Activated CD8-positive, alpha-beta T cell treated with anti-CD3 and anti-CD28 coated beads for 36 hours (primary cell): Measurements from ENCODE around the gene ATP7A. TPM values are rescaled to one million over a fixed set of nuclear protein-coding genes. Genes with fewer than 3 reads are reported as not detected.

Experiments used
- ATAC-seq: fragments of 200-7000 bp; cut with Tn5 transposase; one replicate; pipeline ENCODE4 v1.10.0; 2021; ENCODE audit warnings: mild to moderate bottlenecking, moderate library complexity
- CTCF ChIA-PET: fragments of 350-600 bp; sonication (Branson Sonifier 250); formaldehyde crosslinking; loops from one replicate; lab custom pipeline; 2021; ENCODE audit warnings: antibody characterized with exemption; lab: Charles Lee
- POLR2A ChIA-PET: fragments of 350-600 bp; sonication (Branson Sonifier 250); formaldehyde crosslinking; loops from one replicate; lab custom pipeline; 2021; ENCODE audit warnings: antibody characterized with exemption; lab: Charles Lee
- DNase-seq: peaks from one replicate; pipeline ENCODE4 v3.0.0-alpha.2; 2020
- H3K27ac Mint-ChIP-seq: one replicate; pipeline ENCODE4 v1.8.0; 2021; ENCODE audit warnings: mild to moderate bottlenecking, mixed read lengths
- H3K27me3 Mint-ChIP-seq: one replicate; pipeline ENCODE4 v1.8.0; 2021; ENCODE audit warnings: mixed read lengths
- H3K36me3 Mint-ChIP-seq: one replicate; pipeline ENCODE4 v1.8.0; 2021; ENCODE audit warnings: low read depth, mixed read lengths
- H3K4me1 Mint-ChIP-seq: one replicate; pipeline ENCODE4 v1.8.0; 2021; ENCODE audit warnings: low read depth, mixed read lengths
- H3K4me3 Mint-ChIP-seq: one replicate; pipeline ENCODE4 v1.8.0; 2021; ENCODE audit warnings: mild to moderate bottlenecking, moderate library complexity, mixed read lengths
- H3K9me3 Mint-ChIP-seq: one replicate; pipeline ENCODE4 v1.8.0; 2021; ENCODE audit warnings: mixed read lengths
- intact Hi-C: fragments of 100-400 bp; cut with micrococcal nuclease; formaldehyde crosslinking; loops from one replicate; pipeline ENCODE4 v1.10.0; 2022
- total RNA-seq, 2 experiments: library from RNA; stranded (reverse); gene quantifications; one replicate each; pipeline ENCODE4 v1.2.3, GENCODE V29; 2021
- TF ChIP-seq, protein P1 (sequence below): fragments of 200-600 bp; IDR thresholded peaks from one replicate; pipeline ENCODE4 v1.8.0; 2022; ENCODE audit warnings: antibody characterized with exemption, mild to moderate bottlenecking

ATP7A gene
- total RNA-seq, 2 experiments from 2014 or later, result 7.4 to 8.7 TPM

DNA sequence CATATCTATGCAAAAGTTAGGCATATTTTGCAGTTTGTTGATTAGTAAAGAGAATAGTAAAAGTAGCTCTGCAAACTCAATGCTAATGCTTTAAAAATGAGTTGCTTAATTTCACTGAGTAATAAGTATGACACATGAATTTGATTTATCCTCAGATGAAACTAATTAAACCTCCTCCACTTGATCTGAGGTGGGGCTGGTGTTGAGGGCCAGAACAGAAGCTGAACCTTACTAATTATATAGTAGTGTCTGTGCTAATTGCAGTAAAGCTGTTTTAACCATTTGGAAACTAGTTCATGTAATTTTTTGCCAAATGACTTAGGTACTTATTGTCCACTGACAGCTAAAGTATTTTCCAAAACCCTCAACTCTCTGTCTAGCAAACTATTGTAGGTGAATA is 66.6 kb downstream of the ATP7A start:
- TF ChIP-seq, protein P1, sequence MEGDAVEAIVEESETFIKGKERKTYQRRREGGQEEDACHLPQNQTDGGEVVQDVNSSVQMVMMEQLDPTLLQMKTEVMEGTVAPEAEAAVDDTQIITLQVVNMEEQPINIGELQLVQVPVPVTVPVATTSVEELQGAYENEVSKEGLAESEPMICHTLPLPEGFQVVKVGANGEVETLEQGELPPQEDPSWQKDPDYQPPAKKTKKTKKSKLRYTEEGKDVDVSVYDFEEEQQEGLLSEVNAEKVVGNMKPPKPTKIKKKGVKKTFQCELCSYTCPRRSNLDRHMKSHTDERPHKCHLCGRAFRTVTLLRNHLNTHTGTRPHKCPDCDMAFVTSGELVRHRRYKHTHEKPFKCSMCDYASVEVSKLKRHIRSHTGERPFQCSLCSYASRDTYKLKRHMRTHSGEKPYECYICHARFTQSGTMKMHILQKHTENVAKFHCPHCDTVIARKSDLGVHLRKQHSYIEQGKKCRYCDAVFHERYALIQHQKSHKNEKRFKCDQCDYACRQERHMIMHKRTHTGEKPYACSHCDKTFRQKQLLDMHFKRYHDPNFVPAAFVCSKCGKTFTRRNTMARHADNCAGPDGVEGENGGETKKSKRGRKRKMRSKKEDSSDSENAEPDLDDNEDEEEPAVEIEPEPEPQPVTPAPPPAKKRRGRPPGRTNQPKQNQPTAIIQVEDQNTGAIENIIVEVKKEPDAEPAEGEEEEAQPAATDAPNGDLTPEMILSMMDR, result no peak
- POLR2A ChIA-PET, result no interaction called here

DNA sequence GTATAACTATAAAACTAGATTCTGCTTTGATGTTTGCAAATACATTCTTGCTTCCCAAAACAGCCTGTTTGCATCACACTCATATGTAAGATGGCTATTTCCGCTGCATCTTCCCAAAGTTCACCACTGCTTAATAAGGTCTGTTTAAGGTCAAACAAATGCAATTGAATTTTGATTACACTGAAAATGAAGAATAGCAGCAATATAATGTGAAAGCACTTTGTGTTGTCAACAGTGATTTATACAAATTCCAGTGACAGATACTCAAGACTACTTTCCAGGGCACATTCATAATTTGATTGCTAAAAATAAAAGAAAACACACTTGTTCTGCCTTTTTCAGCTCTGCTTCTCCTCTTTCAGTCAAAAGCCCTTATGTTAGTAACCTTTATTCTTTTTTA is 67.0 kb downstream of the ATP7A start:
- intact Hi-C loops, result no loop called here
- ChIA-PET CTCF (interaction anchor here (1.2 kb wide), 1 partner anchor 48 kb away, joined by 3 read pairs; no protein-coding TSS in a partner anchor), POLR2A (no interaction called here)
- peaks cover 2% of the 10 kb centered on the region for H3K36me3 Mint-ChIP-seq
- peaks cover 2% of the 10 kb centered on the region for H3K4me1 Mint-ChIP-seq
- no peaks in the 10 kb centered on the region for H3K9me3 Mint-ChIP-seq
- ATAC-seq, result no peak
- H3K27ac Mint-ChIP-seq, result no peak overlapping the region
- TF ChIP-seq, protein P1, result no peak
- H3K27me3 Mint-ChIP-seq, result no peaks in the 10 kb centered on the region
- no peak overlapping the region for H3K4me3 Mint-ChIP-seq
- DNase-seq, result no peak

More for the DNA sequence above, 66.6 kb downstream of the ATP7A start:
- H3K27ac Mint-ChIP-seq, result no peak overlapping the region
- ATAC-seq (no peak), DNase-seq (no peak)
- H3K27me3 Mint-ChIP-seq, result no peaks in the 10 kb centered on the region
- intact Hi-C loops, result no loop called here
- H3K4me3 Mint-ChIP-seq, result no peak overlapping the region
- H3K9me3 Mint-ChIP-seq, result no peaks in the 10 kb centered on the region
- CTCF ChIA-PET, result interaction anchor here (1.2 kb wide), 1 partner anchor 48 kb away, joined by 3 read pairs; no protein-coding TSS in a partner anchor
- H3K36me3 Mint-ChIP-seq, result peaks cover 2% of the 10 kb centered on the region
- peaks cover 2% of the 10 kb centered on the region for H3K4me1 Mint-ChIP-seq

DNA sequence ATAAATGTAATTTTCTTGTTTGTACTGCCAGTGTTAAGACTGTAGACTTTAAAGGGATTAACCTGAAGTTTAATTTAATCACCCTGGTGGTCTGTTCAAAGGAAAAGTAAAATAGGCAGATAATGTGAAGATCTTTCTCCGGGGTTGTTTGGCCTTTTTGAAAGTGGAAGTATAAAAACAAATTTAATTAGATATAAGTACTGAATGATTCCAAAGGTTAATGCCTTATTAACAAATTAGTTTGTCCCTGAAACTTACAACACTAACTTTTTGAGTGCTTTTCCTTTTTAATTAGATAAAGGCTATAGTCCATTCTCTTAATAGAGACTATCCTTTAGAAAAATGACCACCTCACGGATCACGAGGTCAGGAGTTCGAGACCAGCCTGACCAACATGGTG is 69.4 kb downstream of the ATP7A start:
- DNase-seq (no peak), ATAC-seq (no peak)
- Mint-ChIP-seq H3K27ac (no peak overlapping the region), H3K27me3 (no peaks in the 10 kb centered on the region), H3K4me3 (no peak overlapping the region), H3K36me3 (peaks cover 2% of the 10 kb centered on the region), H3K9me3 (no peaks in the 10 kb centered on the region), H3K4me1 (peaks cover 2% of the 10 kb centered on the region)
- POLR2A ChIA-PET, result no interaction called here
- TF ChIP-seq, protein P1, result no peak
- CTCF ChIA-PET, result no interaction called here
- intact Hi-C loops, result no loop called here

DNA sequence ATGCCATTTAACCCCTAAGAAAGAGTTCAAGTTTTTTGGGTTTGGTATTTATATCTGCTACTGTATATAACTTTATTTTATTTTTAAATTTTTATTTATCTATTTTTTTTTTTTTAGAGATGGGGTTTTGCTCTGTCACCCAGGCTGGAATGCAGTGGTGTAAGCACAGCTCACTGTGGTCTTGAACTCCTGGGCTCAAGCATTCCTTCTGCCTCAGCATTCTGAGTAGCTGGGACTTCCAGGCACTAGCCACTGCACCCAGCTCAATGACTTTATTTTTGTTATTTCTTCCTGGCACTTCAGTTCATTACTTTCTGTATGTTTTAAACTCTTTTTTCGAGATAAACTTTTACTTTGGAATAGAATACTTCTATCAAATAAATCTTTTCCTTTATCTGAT is 101.4 kb downstream of the ATP7A start:
- Mint-ChIP-seq H3K27me3 (no peaks in the 10 kb centered on the region), H3K4me1 (no peaks in the 10 kb centered on the region), H3K27ac (no peak overlapping the region), H3K4me3 (no peak overlapping the region), H3K36me3 (peaks cover 5% of the 10 kb centered on the region), H3K9me3 (no peaks in the 10 kb centered on the region)
- ChIA-PET POLR2A (no interaction called here), CTCF (interaction anchor here (3.2 kb wide), 1 partner anchor 13 kb away, joined by 18 read pairs; no protein-coding TSS in a partner anchor)
- DNase-seq (no peak), ATAC-seq (no peak)
- intact Hi-C loops, result no loop called here
- TF ChIP-seq, protein P1, result no peak

DNA sequence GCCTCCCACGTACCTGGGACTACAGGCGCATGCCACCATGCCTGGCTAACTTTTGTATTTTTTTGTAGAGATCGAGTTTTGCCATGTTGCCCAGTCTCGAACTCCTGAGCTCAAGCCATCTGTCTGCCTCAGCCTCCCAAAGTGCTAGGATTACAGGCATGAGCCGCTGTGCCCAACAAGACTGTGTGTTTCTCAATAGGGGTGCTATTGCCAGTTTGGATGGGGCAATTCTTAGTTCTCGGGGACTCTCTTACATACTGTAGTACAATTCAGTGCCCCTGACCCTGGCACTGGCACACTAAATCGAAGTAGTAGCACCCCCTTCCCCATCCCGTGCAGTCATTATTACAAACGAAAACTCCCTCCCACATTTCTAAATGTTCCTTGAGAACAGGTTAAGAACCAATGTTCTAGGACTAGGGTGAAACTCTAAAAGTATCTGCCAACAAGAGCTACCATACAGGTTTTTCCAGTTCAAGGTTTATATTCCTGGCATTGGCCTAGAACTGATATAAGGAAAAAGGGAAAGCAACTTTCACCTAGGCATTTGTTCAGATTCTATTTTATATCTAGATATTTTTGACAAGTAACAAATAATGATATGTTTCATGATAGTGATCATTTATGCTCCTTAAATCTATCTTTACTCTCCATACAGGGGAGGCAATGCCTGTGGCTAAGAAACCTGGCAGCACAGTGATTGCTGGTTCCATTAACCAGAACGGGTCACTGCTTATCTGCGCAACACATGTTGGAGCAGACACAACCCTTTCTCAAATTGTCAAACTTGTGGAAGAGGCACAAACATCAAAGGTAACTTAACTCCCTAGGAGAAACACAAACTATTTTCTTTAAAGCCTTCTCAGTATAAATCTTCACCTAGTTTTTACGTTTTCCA is 109.3 kb downstream of the ATP7A start:
- Mint-ChIP-seq H3K9me3 (no peaks in the 10 kb centered on the region), H3K4me3 (no peak overlapping the region), H3K4me1 (peaks cover 10% of the 10 kb centered on the region), H3K36me3 (peaks cover 6% of the 10 kb centered on the region), H3K27ac (no peak overlapping the region), H3K27me3 (no peaks in the 10 kb centered on the region)
- no peak for DNase-seq
- ATAC-seq, result no peak
- TF ChIP-seq, protein P1, result no peak
- ChIA-PET POLR2A (no interaction called here), CTCF (no interaction called here)
- intact Hi-C loops, result loop anchor here (5.0 kb wide), 1 partner anchor 108 kb away; the partner anchor contains the start of gene ATP7A
